Neural crest cell (in vitro differentiated cells): ENCODE results near the gene ATG7. TPM values are rescaled to one million over a fixed set of nuclear protein-coding genes. Genes with fewer than 3 reads are reported as not detected.

Experiments used
- DNase-seq: peaks from one replicate; pipeline ENCODE4 v3.0.0; 2021; ENCODE audit warnings: low read depth, mixed read lengths, low spot score
- H3K27ac Mint-ChIP-seq: one replicate; pipeline ENCODE4 v1.8.0; 2021; ENCODE audit warnings: mild to moderate bottlenecking, mixed read lengths; ENCODE audit not compliant: unreplicated experiment
- H3K27me3 Mint-ChIP-seq: 2 replicates; pipeline ENCODE4 v1.8.0; 2021; ENCODE audit warnings: low read depth, mild to moderate bottlenecking, mixed read lengths
- H3K36me3 Mint-ChIP-seq: 2 replicates; pipeline ENCODE4 v1.8.0; 2021; ENCODE audit warnings: low read depth, mild to moderate bottlenecking, mixed read lengths
- H3K4me1 Mint-ChIP-seq: 2 replicates; pipeline ENCODE4 v1.8.0; 2021; ENCODE audit warnings: mixed read lengths
- H3K4me3 Mint-ChIP-seq: one replicate; pipeline ENCODE4 v1.8.0; 2021; ENCODE audit warnings: mild to moderate bottlenecking, mixed read lengths
- H3K9me3 Mint-ChIP-seq: 2 replicates; pipeline ENCODE4 v1.8.0; 2021; ENCODE audit warnings: mixed read lengths
- CTCF ChIP-seq: fragments of 200-600 bp; sonication (generic); conservative IDR thresholded peaks from 2 replicates; pipeline ENCODE4 v1.5.0; 2021; ENCODE audit warnings: antibody characterized with exemption, mild to moderate bottlenecking
- total RNA-seq: library from RNA; stranded (reverse); gene quantifications from 2 replicates; pipeline ENCODE4 v1.2.1, GENCODE V29; 2021

ATG7 gene
- total RNA-seq, 1 donor from 2014 or later: 29.6 TPM

GRCh38 chr3:11463591-11463990, 191.4 kb downstream of the ATG7 start:
- no peak for TF ChIP-seq CTCF
- peak overlapping the region; percentile 59 for H3K27ac Mint-ChIP-seq
- no peak for DNase-seq
- no peaks in the 10 kb centered on the region for H3K9me3 Mint-ChIP-seq
- H3K36me3 Mint-ChIP-seq: no peaks in the 10 kb centered on the region
- no peaks in the 10 kb centered on the region for H3K27me3 Mint-ChIP-seq
- peaks cover 38% of the 10 kb centered on the region for H3K4me1 Mint-ChIP-seq
- H3K4me3 Mint-ChIP-seq: no peak overlapping the region

DNA sequence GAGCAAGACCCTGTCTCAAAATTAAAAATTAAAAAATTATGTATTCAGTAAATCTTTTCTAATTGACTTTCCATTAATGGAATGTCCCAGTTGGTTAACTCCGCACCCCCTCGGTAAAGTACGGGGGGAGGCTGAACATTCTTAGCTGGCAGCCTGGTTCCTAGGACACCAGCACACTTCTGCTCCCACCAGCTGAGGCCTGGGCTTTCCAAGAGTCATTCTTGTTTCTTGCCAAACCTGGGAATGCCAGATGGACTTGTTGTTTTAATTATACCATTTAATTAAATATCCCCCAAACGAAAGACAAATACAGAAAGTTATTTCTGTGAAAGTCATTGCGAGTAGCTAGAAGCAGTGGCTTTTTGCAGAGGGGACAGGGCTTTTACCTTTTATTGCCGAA, 192.2 kb downstream of the ATG7 start:
- Mint-ChIP-seq H3K4me1 (peaks cover 34% of the 10 kb centered on the region), H3K36me3 (no peaks in the 10 kb centered on the region), H3K4me3 (no peak overlapping the region), H3K27me3 (no peaks in the 10 kb centered on the region), H3K27ac (no peak overlapping the region), H3K9me3 (no peaks in the 10 kb centered on the region)
- no peak for DNase-seq
- TF ChIP-seq CTCF: no peak

DNA sequence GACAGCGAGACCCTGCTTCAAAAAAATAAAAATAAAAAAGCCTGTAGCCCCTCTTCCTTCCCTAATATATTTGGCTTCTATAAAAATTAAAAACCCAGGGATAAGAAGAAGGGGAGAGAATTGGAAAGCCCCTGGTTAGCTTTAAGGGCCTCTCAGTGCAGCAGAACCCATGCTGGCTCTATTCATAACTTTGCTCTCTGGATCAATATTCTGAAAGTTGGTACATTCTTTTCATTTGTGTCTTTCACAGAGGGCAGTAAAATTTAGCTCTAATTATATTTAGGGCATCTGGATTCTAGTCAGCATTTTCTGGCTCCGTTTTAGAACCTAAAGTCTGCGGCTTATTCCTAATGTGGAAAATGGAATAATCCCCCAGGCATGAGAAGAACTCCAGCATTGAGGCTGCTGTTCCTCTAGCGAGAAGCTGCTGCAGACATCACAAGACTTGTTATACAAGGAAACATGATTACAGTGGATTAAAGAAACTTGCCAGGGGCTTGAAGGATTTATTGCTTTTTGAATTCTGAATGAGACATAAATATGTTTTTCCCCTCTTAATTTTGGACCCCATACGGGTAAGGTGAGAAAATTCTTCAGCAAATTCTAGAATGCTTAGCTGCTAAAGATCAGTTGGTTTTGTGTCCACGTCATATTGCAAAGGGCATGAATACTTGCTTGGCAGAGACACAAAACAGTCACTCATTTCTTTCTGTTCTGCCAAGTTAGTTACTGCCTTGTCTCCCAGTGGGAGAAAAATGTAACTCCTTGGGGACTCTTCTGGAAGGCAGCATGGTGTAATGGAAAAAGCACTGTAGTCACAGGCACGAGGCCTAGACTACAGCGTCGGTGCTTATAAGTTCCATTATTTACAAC, 193.8 kb downstream of the ATG7 start:
- no peaks in the 10 kb centered on the region for H3K36me3 Mint-ChIP-seq
- H3K4me1 Mint-ChIP-seq: peaks cover 20% of the 10 kb centered on the region
- H3K4me3 Mint-ChIP-seq: no peak overlapping the region
- no peaks in the 10 kb centered on the region for H3K27me3 Mint-ChIP-seq
- no peaks in the 10 kb centered on the region for H3K9me3 Mint-ChIP-seq
- no peak for TF ChIP-seq CTCF
- no peak for DNase-seq
- no peak overlapping the region for H3K27ac Mint-ChIP-seq

DNA sequence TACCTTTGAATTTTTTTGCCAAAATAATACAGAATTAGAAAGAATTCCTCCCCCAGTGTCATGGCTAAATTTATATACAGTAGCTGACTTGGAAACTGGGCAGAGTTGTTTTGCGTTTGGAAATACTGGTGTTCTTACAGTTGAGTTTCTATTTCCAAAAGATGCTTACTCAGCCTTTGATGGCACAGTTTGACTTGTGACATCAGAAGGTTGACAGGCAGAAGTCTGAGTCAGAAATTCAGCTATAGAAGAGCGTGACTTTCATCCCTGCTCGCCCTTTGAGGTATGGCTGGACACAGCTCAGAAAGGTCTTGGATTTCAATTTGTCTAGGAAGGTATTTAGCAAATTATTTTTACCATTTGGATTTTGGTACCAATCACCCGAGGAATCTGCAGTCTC, 195.7 kb downstream of the ATG7 start:
- Mint-ChIP-seq H3K9me3 (no peaks in the 10 kb centered on the region), H3K27me3 (no peaks in the 10 kb centered on the region), H3K36me3 (no peaks in the 10 kb centered on the region), H3K27ac (no peak overlapping the region), H3K4me1 (peaks cover 9% of the 10 kb centered on the region), H3K4me3 (no peak overlapping the region)
- TF ChIP-seq CTCF: no peak
- no peak for DNase-seq

GRCh38 chr3:11470031-11470853, 198.0 kb downstream of the ATG7 start:
- H3K4me3 Mint-ChIP-seq: no peak overlapping the region
- H3K36me3 Mint-ChIP-seq: no peaks in the 10 kb centered on the region
- H3K4me1 Mint-ChIP-seq: peaks cover 6% of the 10 kb centered on the region
- no peak overlapping the region for H3K27ac Mint-ChIP-seq
- no peaks in the 10 kb centered on the region for H3K9me3 Mint-ChIP-seq
- DNase-seq: no peak
- no peaks in the 10 kb centered on the region for H3K27me3 Mint-ChIP-seq
- TF ChIP-seq CTCF: no peak
